H1 (cell line): ENCODE data around the gene DGKZ. TPM values are rescaled to one million over a fixed set of nuclear protein-coding genes. Genes with fewer than 3 reads are reported as not detected.

Experiments used
- CBX8 ChIP-seq: fragments of 300-800, 300-1000 bp; sonication (generic); IDR thresholded peaks from 2 replicates; pipeline ENCODE4 v1.7.1; 2016; ENCODE audit warnings: low read depth, low read length, borderline replicate concordance
- JUND ChIP-seq: IDR thresholded peaks from 2 replicates; pipeline ENCODE4 v1.6.1; 2011; ENCODE audit warnings: mild to moderate bottlenecking, improper control_type of control experiment, low read length
- NANOG ChIP-seq: IDR thresholded peaks from 2 replicates; pipeline ENCODE4 v1.6.1; 2011; ENCODE audit warnings: low read length, low read depth, mild to moderate bottlenecking, inconsistent platforms; ENCODE audit not compliant: insufficient read depth, poor library complexity, severe bottlenecking
- SRF ChIP-seq: IDR thresholded peaks from 2 replicates; pipeline ENCODE4 v1.6.1; 2011; ENCODE audit warnings: mild to moderate bottlenecking, low read depth, low read length, moderate library complexity
- polyA plus RNA-seq, 7 experiments: library from polyadenylated mRNA; depleted of rRNA in 3 of 7; stranded (reverse) in 5 of 7; unstranded in 2 of 7; fragments of >200 nt in 5 of 7; fragments of 200-250 nt in 2 of 7; gene quantifications; 1 replicate in 5 of 7; 2 replicates in 1 of 7; 4 replicates in 1 of 7; pipeline versions ENCODE4 v1.2.1 to v1.2.3, GENCODE V29; 2011 to 2013; ENCODE audit warnings: missing spikeins in 2 of 7, mixed read lengths in 2 of 7
- total RNA-seq: library from RNA; stranded (reverse); fragmentation: NEBNext Ultra II Directional; extraction: Animal tissue kit (Norgen Biotek cat#: 25700); gene quantifications from 2 replicates; pipeline ENCODE4 v1.2.1, GENCODE V29; 2021
- TF ChIP-seq, protein P1 (sequence below): fragments of 300-600 bp; sonication (generic); IDR thresholded peaks from 2 replicates; pipeline ENCODE4 v1.7.1; 2012; ENCODE audit warnings: low read length, moderate library complexity, mild to moderate bottlenecking, inconsistent platforms; ENCODE audit not compliant: insufficient replicate concordance

The DGKZ gene
- total and polyA plus RNA-seq, 2 of the 8 experiments (the other 6 are each of a cell fraction or from before 2014, with no cell fraction given), result 84.4 to 184 TPM

DNA sequence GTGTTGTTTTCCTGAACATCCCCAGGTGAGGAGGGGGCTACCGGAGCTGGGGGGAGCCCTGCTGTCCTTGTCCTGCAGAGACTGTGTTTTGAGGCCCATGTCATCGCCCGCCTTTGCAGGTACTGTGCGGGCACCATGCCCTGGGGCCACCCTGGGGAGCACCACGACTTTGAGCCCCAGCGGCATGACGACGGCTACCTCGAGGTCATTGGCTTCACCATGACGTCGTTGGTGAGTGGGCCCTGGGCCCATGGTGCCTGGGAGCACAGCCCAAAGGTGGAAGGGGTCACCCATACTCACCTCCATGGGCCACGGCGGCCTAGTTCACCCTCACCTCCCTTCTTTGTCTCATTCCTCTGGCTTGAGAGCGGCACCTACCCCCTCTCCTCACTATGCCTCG is 27.6 kb downstream of the DGKZ start (continued):
- TF ChIP-seq, protein P1, sequence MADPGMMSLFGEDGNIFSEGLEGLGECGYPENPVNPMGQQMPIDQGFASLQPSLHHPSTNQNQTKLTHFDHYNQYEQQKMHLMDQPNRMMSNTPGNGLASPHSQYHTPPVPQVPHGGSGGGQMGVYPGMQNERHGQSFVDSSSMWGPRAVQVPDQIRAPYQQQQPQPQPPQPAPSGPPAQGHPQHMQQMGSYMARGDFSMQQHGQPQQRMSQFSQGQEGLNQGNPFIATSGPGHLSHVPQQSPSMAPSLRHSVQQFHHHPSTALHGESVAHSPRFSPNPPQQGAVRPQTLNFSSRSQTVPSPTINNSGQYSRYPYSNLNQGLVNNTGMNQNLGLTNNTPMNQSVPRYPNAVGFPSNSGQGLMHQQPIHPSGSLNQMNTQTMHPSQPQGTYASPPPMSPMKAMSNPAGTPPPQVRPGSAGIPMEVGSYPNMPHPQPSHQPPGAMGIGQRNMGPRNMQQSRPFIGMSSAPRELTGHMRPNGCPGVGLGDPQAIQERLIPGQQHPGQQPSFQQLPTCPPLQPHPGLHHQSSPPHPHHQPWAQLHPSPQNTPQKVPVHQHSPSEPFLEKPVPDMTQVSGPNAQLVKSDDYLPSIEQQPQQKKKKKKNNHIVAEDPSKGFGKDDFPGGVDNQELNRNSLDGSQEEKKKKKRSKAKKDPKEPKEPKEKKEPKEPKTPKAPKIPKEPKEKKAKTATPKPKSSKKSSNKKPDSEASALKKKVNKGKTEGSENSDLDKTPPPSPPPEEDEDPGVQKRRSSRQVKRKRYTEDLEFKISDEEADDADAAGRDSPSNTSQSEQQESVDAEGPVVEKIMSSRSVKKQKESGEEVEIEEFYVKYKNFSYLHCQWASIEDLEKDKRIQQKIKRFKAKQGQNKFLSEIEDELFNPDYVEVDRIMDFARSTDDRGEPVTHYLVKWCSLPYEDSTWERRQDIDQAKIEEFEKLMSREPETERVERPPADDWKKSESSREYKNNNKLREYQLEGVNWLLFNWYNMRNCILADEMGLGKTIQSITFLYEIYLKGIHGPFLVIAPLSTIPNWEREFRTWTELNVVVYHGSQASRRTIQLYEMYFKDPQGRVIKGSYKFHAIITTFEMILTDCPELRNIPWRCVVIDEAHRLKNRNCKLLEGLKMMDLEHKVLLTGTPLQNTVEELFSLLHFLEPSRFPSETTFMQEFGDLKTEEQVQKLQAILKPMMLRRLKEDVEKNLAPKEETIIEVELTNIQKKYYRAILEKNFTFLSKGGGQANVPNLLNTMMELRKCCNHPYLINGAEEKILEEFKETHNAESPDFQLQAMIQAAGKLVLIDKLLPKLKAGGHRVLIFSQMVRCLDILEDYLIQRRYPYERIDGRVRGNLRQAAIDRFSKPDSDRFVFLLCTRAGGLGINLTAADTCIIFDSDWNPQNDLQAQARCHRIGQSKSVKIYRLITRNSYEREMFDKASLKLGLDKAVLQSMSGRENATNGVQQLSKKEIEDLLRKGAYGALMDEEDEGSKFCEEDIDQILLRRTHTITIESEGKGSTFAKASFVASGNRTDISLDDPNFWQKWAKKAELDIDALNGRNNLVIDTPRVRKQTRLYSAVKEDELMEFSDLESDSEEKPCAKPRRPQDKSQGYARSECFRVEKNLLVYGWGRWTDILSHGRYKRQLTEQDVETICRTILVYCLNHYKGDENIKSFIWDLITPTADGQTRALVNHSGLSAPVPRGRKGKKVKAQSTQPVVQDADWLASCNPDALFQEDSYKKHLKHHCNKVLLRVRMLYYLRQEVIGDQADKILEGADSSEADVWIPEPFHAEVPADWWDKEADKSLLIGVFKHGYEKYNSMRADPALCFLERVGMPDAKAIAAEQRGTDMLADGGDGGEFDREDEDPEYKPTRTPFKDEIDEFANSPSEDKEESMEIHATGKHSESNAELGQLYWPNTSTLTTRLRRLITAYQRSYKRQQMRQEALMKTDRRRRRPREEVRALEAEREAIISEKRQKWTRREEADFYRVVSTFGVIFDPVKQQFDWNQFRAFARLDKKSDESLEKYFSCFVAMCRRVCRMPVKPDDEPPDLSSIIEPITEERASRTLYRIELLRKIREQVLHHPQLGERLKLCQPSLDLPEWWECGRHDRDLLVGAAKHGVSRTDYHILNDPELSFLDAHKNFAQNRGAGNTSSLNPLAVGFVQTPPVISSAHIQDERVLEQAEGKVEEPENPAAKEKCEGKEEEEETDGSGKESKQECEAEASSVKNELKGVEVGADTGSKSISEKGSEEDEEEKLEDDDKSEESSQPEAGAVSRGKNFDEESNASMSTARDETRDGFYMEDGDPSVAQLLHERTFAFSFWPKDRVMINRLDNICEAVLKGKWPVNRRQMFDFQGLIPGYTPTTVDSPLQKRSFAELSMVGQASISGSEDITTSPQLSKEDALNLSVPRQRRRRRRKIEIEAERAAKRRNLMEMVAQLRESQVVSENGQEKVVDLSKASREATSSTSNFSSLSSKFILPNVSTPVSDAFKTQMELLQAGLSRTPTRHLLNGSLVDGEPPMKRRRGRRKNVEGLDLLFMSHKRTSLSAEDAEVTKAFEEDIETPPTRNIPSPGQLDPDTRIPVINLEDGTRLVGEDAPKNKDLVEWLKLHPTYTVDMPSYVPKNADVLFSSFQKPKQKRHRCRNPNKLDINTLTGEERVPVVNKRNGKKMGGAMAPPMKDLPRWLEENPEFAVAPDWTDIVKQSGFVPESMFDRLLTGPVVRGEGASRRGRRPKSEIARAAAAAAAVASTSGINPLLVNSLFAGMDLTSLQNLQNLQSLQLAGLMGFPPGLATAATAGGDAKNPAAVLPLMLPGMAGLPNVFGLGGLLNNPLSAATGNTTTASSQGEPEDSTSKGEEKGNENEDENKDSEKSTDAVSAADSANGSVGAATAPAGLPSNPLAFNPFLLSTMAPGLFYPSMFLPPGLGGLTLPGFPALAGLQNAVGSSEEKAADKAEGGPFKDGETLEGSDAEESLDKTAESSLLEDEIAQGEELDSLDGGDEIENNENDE, result no peak
- TF ChIP-seq CBX8 (no peak), JUND (no peak), SRF (no peak), NANOG (no peak)
- TF ChIP-seq, all 59 proteins: peak for 0
